SK-N-SH (cell line): ENCODE results near the gene ITFG2. TPM values are rescaled to one million over a fixed set of nuclear protein-coding genes. Genes with fewer than 3 reads are reported as not detected.

Experiments
- CTCF ChIA-PET: fragments of 300-600, 350-600 bp; formaldehyde crosslinking; extraction: SDS; loops from one replicate; lab custom pipeline; 2021; lab: Yijun Ruan, JAX
- POLR2A ChIA-PET: fragments of 350-600 bp; sonication (Branson Sonifier 250); formaldehyde crosslinking; extraction: SDS; loops from one replicate; lab custom pipeline; 2020; ENCODE audit warnings: antibody characterized with exemption, inconsistent platforms; lab: Yijun Ruan, JAX
- DNase-seq: peaks from one replicate; pipeline ENCODE4 v3.0.0; 2012
- H2AFZ ChIP-seq: fragments of 200-600 bp; sonication (generic); 2 replicates; pipeline ENCODE4 v1.8.1; 2016; ENCODE audit warnings: antibody characterized with exemption, mild to moderate bottlenecking, low read depth
- H3F3A ChIP-seq: fragments of 200-600 bp; sonication (generic); replicated peaks from 2 replicates; pipeline ENCODE3; 2016; ENCODE audit warnings: antibody characterized with exemption, mild to moderate bottlenecking; ENCODE audit not compliant: insufficient read depth
- H3K27ac ChIP-seq, 2 experiments: fragments of 200-500 bp in 1 of 2; fragments of 200-600 bp in 1 of 2; sonication (Bioruptor generic) in 1 of 2; sonication (generic), shearing (Covaris generic) in 1 of 2; 2 replicates each; pipeline versions ENCODE4 v1.5.1 to v1.6.1; 2014 to 2016; ENCODE audit warnings: low read depth in 2 of 2, inconsistent platforms in 1 of 2, low read length in 1 of 2, mild to moderate bottlenecking in 1 of 2, mixed read lengths in 1 of 2
- H3K27me3 ChIP-seq: fragments of 200-600 bp; sonication (generic), shearing (Covaris generic); 2 replicates; pipeline ENCODE4 v1.6.1; 2016; ENCODE audit warnings: mixed run types; ENCODE audit not compliant: insufficient read depth
- H3K36me3 ChIP-seq, 2 experiments: fragments of 200-500 bp in 1 of 2; fragments of 200-600 bp in 1 of 2; sonication (Bioruptor generic) in 1 of 2; sonication (generic) in 1 of 2; replicated peaks in 1 of 2; 2 replicates each; pipeline versions ENCODE3 to v1.5.1; 2014 to 2016; ENCODE audit warnings: low read length in 1 of 2, mild to moderate bottlenecking in 1 of 2; ENCODE audit not compliant: insufficient read depth in 2 of 2, control insufficient read depth in 1 of 2
- H3K4me1 ChIP-seq, 2 experiments: fragments of 200-500 bp in 1 of 2; fragments of 200-600 bp in 1 of 2; sonication (Bioruptor generic) in 1 of 2; sonication (generic), shearing (Covaris generic) in 1 of 2; 2 replicates each; pipeline versions ENCODE4 v1.5.1 to v1.6.1; 2014 to 2016; ENCODE audit warnings: low read depth in 1 of 2, low read length in 1 of 2, mixed run types in 1 of 2; ENCODE audit not compliant: insufficient read depth in 2 of 2, control insufficient read depth in 1 of 2
- H3K4me2 ChIP-seq: fragments of 200-600 bp; sonication (generic), shearing (Covaris generic); 2 replicates; pipeline ENCODE4 v1.6.1; 2017; ENCODE audit warnings: mixed run types
- H3K4me3 ChIP-seq, 2 experiments: fragments of 200-500 bp in 1 of 2; fragments of 200-600 bp in 1 of 2; sonication (Bioruptor generic) in 1 of 2; sonication (generic), shearing (Covaris generic) in 1 of 2; 2 replicates each; pipeline versions ENCODE4 v1.5.1 to v1.8.1; 2014 to 2016; ENCODE audit warnings: low read depth in 2 of 2, inconsistent platforms in 1 of 2, low read length in 1 of 2, mild to moderate bottlenecking in 1 of 2, mixed read lengths in 1 of 2, moderate library complexity in 1 of 2
- H3K79me2 ChIP-seq: fragments of 200-600 bp; sonication (generic); 2 replicates; pipeline ENCODE4 v1.8.1; 2017; ENCODE audit warnings: mild to moderate bottlenecking; ENCODE audit not compliant: insufficient read depth
- H3K9ac ChIP-seq: fragments of 200-600 bp; sonication (generic); 2 replicates; pipeline ENCODE4 v1.6.1; 2017; ENCODE audit warnings: mixed run types
- H3K9me2 ChIP-seq: fragments of 200-600 bp; sonication (generic); 2 replicates; pipeline ENCODE4 v1.6.1; 2017; ENCODE audit warnings: mixed run types
- H3K9me3 ChIP-seq: fragments of 200-600 bp; sonication (generic); 2 replicates; pipeline ENCODE4 v1.6.1; 2017; ENCODE audit warnings: mixed run types, mild to moderate bottlenecking, moderate library complexity
- H4K20me1 ChIP-seq: fragments of 200-600 bp; sonication (generic); 2 replicates; pipeline ENCODE4 v1.6.1; 2017; ENCODE audit warnings: mild to moderate bottlenecking, mixed run types; ENCODE audit not compliant: insufficient read depth
- CHD2 ChIP-seq: fragments of 150-350 bp; IDR thresholded peaks from 2 replicates; pipeline ENCODE4 v1.6.1; 2018; ENCODE audit warnings: low read length; ENCODE audit not compliant: partially characterized antibody
- EZH2phosphoT487 ChIP-seq: fragments of 200-600 bp; sonication (generic); IDR thresholded peaks from 2 replicates; pipeline ENCODE4 v1.6.1; 2017; ENCODE audit warnings: low read depth, mixed run types, mild to moderate bottlenecking, antibody characterized with exemption, moderate library complexity, borderline replicate concordance
- FOSL2 ChIP-seq: IDR thresholded peaks from 2 replicates; pipeline ENCODE4 v1.4.0; 2012; ENCODE audit warnings: low read depth, mild to moderate bottlenecking, moderate library complexity, borderline replicate concordance
- FOXJ3 ChIP-seq: sonication (generic); formaldehyde crosslinking; IDR thresholded peaks from 2 replicates; pipeline ENCODE4 v1.5.1; 2020; ENCODE audit warnings: mild to moderate bottlenecking, missing genetic modification reagents
- GABPA ChIP-seq: IDR thresholded peaks from 2 replicates; pipeline ENCODE4 v1.4.0; 2012; ENCODE audit warnings: low read depth, mild to moderate bottlenecking
- IRF3 ChIP-seq: fragments of 150-350 bp; IDR thresholded peaks from 2 replicates; pipeline ENCODE4 v1.6.1; 2016; ENCODE audit warnings: mild to moderate bottlenecking, low read depth, low read length
- JUND ChIP-seq: IDR thresholded peaks from 2 replicates; pipeline ENCODE4 v1.4.0; 2012
- MEF2A ChIP-seq: IDR thresholded peaks from 2 replicates; pipeline ENCODE4 v1.4.0; 2012; ENCODE audit warnings: low read depth, borderline replicate concordance
- NRF1 ChIP-seq: IDR thresholded peaks from 2 replicates; pipeline ENCODE4 v1.6.1; 2012; ENCODE audit warnings: low read depth, mild to moderate bottlenecking, low read length
- POLR2AphosphoS5 ChIP-seq: IDR thresholded peaks from 2 replicates; pipeline ENCODE4 v1.6.1; 2012; ENCODE audit warnings: low read depth, low read length
- RAD21 ChIP-seq: IDR thresholded peaks from 2 replicates; pipeline ENCODE4 v1.6.1; 2012; ENCODE audit warnings: mild to moderate bottlenecking, low read length
- RCOR1 ChIP-seq: fragments of 150-350 bp; IDR thresholded peaks from 2 replicates; pipeline ENCODE4 v1.6.1; 2017; ENCODE audit warnings: antibody characterized with exemption, low read length
- REST ChIP-seq: IDR thresholded peaks from 2 replicates; pipeline ENCODE4 v1.6.1; 2012; ENCODE audit warnings: mild to moderate bottlenecking, low read depth, low read length, moderate library complexity
- TEAD4 ChIP-seq: IDR thresholded peaks from 2 replicates; pipeline ENCODE4 v1.4.0; 2012; ENCODE audit warnings: mild to moderate bottlenecking, borderline replicate concordance; ENCODE audit not compliant: insufficient read depth
- USF2 ChIP-seq: fragments of 150-350 bp; IDR thresholded peaks from 2 replicates; pipeline ENCODE4 v1.6.1; 2017; ENCODE audit warnings: antibody characterized with exemption, low read length, low read depth, borderline replicate concordance
- WGBS: methylation state at CpG from one replicate; pipeline ENCODE4 v1.1.6; 2017; ENCODE audit warnings: low lambda C conversion rate; 5-methylcytosine and 5-hydroxymethylcytosine counted together
- polyA plus RNA-seq, 3 experiments: library from polyadenylated mRNA; depleted of rRNA; stranded (reverse); fragments of >200 nt; gene quantifications; 2 replicates each; pipeline ENCODE4 v1.2.3, GENCODE V29; 2012
- TF ChIP-seq, protein P1 (sequence below): IDR thresholded peaks from 2 replicates; pipeline ENCODE4 v1.4.0; 2012; ENCODE audit warnings: low read depth, borderline replicate concordance
- TF ChIP-seq, protein P2 (sequence below): IDR thresholded peaks from 2 replicates; pipeline ENCODE4; 2012

Gene ITFG2
- polyA plus RNA-seq, 1 of the 3 experiments (the other 2 are of a cell fraction), result 27.2 TPM

DNA sequence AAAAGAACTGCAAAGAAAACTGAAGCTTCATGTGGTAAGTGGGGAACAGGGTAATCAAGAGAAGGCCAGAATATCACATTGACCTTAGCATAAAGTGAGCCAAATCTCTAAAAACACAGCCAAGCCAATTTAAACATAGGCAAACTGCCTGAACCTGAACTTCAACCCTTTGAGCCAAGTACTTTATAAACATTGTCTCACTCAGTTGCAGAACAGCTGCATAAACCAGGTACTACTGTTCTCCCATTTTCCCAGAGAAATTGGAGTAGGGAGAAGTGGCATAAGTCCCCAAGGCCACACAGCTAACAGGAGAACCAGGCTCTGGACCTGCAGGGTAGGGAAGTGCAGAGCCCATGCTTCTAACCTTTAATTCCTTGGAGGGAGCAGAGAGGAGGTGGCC lies 48.1 kb upstream of the ITFG2 start (continued):
- TF ChIP-seq MEF2A (no peak), USF2 (no peak), TEAD4 (no peak)

GRCh38 chr12:2765052-2765451 lies 47.4 kb upstream of the ITFG2 start:
- H3K9ac ChIP-seq, result no peak overlapping the region
- H4K20me1 ChIP-seq, result no peaks in the 10 kb centered on the region
- no peak overlapping the region for H2AFZ ChIP-seq
- POLR2A ChIA-PET, result no interaction called here
- DNase-seq, result no peak
- 32% methylated on average over 4 of the region's 4 CpGs for WGBS
- no peaks in the 10 kb centered on the region for H3F3A ChIP-seq
- H3K4me2 ChIP-seq, result no peak overlapping the region
- no peaks in the 10 kb centered on the region for H3K9me3 ChIP-seq
- TF ChIP-seq GABPA (no peak), POLR2AphosphoS5 (no peak), EZH2phosphoT487 (no peak), RCOR1 (no peak), FOSL2 (no peak), IRF3 (no peak), RAD21 (no peak), FOXJ3 (CRISPR knock-in tag) (no peak), NRF1 (no peak), REST (no peak), JUND (no peak), CHD2 (no peak)
- TF ChIP-seq, protein P1, sequence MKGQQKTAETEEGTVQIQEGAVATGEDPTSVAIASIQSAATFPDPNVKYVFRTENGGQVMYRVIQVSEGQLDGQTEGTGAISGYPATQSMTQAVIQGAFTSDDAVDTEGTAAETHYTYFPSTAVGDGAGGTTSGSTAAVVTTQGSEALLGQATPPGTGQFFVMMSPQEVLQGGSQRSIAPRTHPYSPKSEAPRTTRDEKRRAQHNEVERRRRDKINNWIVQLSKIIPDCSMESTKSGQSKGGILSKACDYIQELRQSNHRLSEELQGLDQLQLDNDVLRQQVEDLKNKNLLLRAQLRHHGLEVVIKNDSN, result no peak
- TF ChIP-seq, protein P2, sequence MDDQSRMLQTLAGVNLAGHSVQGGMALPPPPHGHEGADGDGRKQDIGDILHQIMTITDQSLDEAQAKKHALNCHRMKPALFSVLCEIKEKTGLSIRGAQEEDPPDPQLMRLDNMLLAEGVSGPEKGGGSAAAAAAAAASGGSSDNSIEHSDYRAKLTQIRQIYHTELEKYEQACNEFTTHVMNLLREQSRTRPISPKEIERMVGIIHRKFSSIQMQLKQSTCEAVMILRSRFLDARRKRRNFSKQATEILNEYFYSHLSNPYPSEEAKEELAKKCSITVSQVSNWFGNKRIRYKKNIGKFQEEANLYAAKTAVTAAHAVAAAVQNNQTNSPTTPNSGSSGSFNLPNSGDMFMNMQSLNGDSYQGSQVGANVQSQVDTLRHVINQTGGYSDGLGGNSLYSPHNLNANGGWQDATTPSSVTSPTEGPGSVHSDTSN, result no peak
- no peaks in the 10 kb centered on the region for H3K79me2 ChIP-seq
- H3K9me2 ChIP-seq, result no peaks in the 10 kb centered on the region
- CTCF ChIA-PET, result interaction anchor here (0.9 to 2.1 kb wide), 4 partner anchors 19 to 29 kb away, joined by 3 to 18 read pairs (median 5); no protein-coding TSS in a partner anchor
- no peak overlapping the region for H3K27ac ChIP-seq
- no peak overlapping the region for H3K4me3 ChIP-seq
- H3K27me3 ChIP-seq, result no peaks in the 10 kb centered on the region
- H3K36me3 ChIP-seq, result no peaks in the 10 kb centered on the region
- H3K4me1 ChIP-seq, result no peaks in the 10 kb centered on the region
